MM.1S (cell line): Measurements from ENCODE around the gene REEP1.

Experiments used
- CTCF ChIP-seq: fragments of 300-600 bp; sonication (generic); IDR thresholded peaks from 2 replicates; pipeline ENCODE4 v1.5.1; 2016; ENCODE audit warnings: antibody characterized with exemption, low read length, mixed read lengths
- EZH2 ChIP-seq: fragments of 300-600 bp; sonication (generic); optimal IDR thresholded peaks from 2 replicates; pipeline ENCODE3; 2017; ENCODE audit warnings: low read depth, mild to moderate bottlenecking, antibody characterized with exemption, low read length, mixed read lengths
- EZH2phosphoT487 ChIP-seq: fragments of 300-600 bp; sonication (generic); IDR thresholded peaks from 2 replicates; pipeline ENCODE4 v1.6.1; 2018; ENCODE audit warnings: antibody characterized with exemption, low read length

DNA sequence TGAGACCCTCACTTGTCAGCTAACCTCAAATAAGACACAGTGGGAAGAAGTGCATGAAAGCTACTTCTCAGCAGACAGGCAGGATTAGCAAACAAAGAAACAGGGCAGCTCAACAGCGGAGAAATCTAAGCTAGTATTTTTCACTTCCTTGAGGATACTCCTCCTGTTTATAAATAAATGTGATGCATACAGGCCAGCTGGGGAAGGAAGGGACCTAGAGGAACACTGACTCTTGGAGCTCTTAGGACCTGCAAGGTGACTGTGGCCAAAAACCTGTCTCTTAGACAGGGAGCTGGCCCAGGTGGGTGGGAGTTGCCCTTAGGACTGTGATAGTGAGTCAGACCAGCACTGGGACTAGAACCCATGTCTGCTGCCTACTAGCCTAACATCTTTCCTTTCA, 4.8 kb downstream of the REEP1 start:
- TF ChIP-seq CTCF = no peak
- no peak for TF ChIP-seq EZH2phosphoT487
- TF ChIP-seq EZH2 = no peak
